CD1c-positive myeloid dendritic cell (primary cell): ENCODE measurements around the gene CDH13.
A peak's percentile ranks its signal among the peaks of the same experiment; 100 is the strongest.

Experiments used
- DNase-seq: peaks from one replicate; pipeline ENCODE4 v3.0.0-alpha.2; 2016; ENCODE audit errors: extremely low spot score

CDH13 gene

GRCh38 chr16:83044589-83044988 is 417.8 kb downstream of the CDH13 start:
- DNase-seq: no peak

- no peak for DNase-seq
Observed at GRCh38 chr16:83045790-83046189, 419.0 kb downstream of the CDH13 start.

GRCh38 chr16:83046664-83047063 is 419.9 kb downstream of the CDH13 start:
- DNase-seq: no peak

DNA sequence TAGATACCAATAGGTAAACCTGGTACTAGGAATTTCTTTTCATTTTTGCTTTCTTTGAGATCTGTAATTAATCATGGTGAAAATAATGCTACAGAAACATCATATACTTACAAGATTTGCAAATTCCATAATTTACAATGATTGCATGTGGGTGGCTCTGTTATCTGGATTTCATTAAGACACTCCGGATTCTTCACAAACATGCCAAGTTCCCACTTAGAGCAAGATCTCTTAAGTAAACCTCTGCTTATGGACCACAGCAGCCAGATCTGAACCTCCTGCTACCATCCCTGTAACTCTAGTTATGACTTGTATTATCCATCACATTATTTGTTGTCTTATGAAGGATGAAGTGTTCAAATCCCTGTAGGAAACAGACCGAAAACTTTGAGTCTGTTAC is 424.7 kb downstream of the CDH13 start:
- no peak for DNase-seq

DNA sequence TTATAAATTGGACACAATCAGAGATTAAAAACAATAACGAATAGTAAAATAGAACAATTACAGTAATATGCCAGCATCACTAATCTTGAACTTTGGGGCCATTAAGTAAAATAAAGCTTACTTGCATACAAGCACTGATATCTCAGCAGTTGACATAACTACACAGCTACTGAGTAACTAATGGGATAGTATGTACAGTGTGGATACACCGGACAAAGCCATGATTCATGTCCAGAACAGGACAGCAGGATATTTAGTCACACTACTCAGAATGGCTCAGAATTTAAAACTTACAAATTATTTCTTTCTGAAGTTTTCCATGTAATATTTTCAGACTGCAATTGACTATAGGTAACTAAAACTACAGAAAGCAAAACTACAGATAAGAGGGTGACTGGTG is 427.5 kb downstream of the CDH13 start:
- no peak for DNase-seq

- DNase-seq: no peak
Observed at GRCh38 chr16:83058376-83058775, 431.6 kb downstream of the CDH13 start.

DNA sequence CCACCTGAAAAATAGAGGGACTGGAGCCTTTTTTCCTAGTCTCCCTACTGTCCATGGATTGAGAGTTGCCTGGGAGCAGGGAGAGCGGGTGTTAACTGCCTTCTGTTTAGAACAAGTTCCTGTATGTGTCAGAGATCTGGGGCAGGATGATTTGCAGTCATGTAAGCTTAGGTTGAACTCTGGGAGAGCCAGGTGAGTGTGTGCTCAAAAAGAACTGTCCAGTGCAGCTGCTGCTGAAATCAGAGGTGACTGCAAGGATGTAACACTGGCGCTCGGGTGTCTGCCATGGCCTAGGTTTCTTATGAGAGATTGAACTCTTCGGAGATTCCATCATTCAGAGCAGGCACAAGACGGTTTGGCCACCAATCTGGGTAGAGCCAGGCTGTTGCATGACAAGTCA is 432.5 kb downstream of the CDH13 start:
- no peak for DNase-seq

GRCh38 chr16:83066011-83066410 is 439.2 kb downstream of the CDH13 start:
- no peak for DNase-seq

DNA sequence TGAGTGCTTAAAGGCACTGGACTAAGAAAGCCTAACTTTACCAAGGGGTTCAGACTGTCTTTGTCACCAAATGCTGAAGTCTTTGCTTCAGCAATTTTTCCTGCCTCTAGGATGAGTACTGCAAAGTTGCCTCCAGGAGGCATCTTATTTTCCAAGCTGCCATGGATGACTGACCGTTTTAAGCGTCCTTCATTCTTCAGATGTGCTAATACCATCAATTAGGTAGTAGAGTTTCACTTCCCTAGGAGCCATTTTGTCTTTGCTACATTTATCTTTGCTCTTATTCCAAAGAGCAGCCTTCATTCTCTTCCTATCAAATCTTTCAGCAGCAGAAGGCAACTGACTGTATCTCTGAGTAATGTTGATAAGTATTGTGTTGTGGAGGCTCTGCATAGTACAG is 440.1 kb downstream of the CDH13 start:
- DNase-seq: no peak

DNA sequence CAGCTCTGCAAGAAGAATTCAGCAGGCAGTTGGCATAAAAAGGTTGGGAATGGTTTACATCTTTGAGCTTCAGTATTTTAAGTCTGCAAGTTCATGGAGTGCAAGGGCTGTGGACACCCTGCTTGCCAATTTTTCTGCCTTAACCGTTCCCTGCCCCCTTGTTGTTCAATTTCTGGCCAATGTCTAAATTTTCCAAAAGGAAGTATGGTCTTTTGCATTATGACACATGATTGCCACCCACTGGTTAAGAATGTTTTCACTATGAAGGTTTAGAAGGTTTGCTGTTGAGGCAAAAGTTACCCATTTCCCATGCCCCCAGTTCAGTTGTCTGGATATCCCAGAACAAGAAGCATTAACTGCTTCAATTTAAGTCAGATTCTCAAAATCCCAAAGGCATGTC is 441.9 kb downstream of the CDH13 start:
- DNase-seq: no peak

- no peak for DNase-seq
Observed at GRCh38 chr16:83070416-83071209, 443.8 kb downstream of the CDH13 start.

DNA sequence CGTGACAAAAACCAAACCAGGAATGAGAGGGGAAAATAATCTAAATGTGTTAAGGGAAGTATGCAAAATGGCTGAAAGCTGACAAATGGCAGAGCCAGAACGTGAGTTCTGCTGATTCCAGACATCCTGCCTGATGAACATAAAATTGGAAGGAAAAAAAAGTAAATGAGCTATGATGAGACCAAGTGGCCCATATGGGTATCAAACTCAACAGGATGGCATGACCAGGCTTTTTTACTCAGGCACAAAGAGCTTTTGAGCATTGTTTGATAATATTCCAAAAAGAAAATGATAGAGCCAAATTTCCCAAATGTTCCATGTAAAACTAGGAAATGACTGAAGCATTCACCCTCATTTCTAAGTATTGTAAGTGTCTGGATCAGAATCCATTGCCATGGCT is 449.2 kb downstream of the CDH13 start:
- no peak for DNase-seq

DNA sequence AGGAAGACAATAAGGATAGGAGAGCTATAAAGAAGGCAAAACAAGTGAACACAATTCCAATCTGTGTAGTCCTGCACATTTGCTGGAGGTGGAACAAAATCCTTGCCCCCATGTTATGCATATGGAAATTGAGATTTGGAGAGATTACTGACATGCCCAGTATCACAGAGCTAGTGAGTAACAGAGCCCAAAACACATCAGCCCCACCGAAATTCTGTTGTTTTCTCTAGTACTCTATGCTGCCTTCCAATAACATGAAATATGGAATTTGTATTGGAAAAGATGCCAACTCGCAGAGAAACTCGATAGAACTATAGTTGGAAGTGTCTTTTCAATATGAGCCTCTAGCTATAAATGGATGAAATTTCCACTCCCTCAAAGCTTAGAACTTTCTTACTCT is 456.6 kb downstream of the CDH13 start:
- no peak for DNase-seq

- DNase-seq: no peak
Observed at GRCh38 chr16:83085660-83086059, 458.9 kb downstream of the CDH13 start.

DNA sequence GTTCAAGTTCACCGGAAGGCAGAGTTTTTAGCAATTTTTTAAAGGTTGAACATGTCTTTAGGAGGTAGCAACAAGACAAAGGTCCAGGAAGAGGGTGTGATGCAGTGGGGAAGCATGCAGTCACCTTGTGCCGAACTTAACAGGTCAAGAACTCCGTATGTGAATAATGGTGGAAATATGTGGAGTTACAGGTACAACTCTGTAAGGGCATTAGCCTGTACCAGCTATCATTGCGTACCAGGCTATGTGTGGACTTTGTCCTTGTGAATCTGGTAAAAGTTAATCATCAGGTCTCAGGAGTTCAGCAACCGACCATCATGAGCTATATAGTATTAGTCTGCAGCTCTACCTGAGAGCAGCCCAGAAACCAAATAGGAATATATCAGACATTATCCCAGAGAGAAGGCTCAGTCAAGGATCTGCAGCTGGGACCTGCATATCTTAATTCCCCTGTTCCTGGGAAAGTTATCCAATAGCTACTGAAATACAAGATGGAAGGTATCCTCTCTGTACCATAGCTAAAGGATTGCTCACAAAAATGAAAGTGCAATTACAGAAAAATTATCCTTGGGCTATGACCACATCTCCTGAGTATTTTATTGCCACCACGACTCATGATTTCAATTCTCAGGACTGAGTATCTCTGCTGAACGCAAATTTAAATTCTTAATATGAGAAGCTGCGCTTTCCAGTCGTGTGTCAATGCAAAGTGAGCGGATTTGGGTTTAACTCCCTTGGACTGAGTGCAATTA is 469.3 kb downstream of the CDH13 start:
- no peak for DNase-seq

- no peak for DNase-seq
Observed at GRCh38 chr16:83098536-83098935, 471.8 kb downstream of the CDH13 start.

GRCh38 chr16:83100679-83101078 is 473.9 kb downstream of the CDH13 start:
- DNase-seq: no peak

DNA sequence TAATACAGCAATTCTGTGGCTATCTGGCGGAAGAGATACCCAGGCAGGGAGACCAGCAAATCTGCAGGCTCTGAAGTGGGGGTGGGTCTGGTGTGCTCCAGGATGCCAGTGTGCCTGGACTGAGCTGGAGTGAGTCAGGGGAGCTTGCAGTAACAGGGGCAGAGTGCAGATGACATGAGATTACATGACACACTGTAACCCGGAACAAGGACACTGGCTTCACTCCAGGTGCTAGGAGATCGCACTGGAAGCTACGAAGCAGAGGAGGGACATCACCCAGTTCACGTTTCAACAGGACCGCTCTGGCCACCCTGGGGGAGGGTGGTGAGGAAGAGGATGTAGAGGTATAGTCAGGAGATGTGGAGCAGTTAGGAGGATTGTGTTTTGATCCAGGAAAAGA is 475.6 kb downstream of the CDH13 start:
- DNase-seq: no peak

DNA sequence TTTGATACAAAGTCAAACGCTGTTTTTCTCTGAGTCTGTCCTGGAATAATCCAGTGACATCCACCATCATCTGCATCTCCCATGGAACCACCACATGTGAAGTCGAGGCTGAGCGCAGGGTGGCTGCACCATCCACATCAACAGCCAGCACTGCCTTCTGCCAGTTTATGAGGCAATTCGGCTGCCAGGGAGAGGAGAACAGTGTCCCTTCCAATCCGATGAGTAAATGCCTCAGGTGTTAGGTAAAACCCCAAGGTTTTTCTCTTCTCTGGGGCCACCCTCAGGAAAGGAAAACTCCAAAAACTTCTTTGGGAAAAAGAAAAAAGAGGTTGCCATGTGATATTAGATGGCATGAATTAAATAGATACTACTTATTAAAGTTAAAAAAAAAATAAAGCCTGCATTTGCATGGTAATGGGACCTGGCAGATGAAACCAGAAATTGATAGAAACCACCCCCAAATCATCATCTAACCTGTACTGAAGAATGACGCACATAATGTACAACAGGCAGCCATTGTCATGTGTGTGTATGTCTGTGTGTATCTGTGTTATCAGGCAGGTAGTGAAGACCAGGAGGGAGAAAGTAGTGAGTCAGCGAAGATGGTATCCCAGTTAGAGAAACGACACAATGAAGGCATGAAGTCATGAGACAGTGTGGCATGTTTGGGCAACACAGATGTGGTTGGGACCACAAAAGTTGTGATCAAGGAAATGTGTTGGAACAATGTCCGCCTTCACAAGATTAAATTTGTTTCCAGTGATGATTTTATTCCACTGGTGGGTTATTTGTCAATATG is 478.7 kb downstream of the CDH13 start:
- no peak for DNase-seq

DNA sequence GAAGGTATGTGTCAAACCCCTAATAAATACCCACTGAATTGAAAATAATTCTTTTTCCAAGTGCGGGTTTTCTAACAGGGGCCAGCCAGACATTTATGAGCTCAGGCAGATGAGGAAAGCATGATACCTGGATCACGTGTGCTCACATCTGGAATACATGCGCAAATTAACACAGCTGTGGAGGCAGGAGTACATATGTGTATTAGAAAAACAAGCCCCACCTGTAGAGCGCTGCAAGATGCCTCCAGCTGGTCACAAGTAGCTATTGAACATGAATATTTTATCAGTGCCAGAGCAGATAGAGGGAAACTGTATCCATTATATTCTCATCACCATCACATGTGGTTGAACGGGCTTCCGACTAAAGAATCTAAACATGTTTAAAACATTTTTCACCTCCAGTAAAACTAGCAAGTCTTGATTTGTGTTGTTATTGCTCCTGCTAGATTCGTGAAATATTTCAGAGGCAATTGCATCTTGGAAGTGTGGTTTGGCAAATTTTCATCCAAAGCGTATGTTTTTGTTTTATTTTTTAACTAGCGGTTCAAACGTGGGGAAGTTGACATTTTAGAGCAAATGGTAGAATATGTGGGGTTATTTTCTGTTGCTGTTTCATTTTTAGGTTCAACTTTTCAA is 482.8 kb downstream of the CDH13 start:
- DNase-seq: no peak

DNA sequence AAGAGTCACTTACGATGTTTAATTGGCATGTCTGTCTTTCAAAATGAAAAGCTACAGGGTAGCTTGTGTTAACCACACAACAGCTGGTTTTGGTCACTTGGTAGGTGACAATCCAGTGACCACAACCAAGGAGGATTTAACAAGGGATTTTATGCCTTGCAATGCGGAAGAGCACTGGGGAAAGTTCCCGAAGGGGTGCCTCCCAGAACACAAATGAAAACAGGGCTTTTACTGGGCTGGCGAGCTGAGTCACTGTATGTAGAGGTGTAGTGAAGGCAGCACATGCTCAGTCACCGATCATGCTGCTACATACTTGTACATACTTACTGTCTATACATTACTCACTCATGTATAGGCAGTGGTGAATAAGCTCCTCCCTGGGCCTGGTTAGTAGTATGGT is 483.5 kb downstream of the CDH13 start:
- DNase-seq: no peak

- DNase-seq: peak; percentile 3
Observed at GRCh38 chr16:83113317-83113716, 486.5 kb downstream of the CDH13 start.
